Neural progenitor cell (in vitro differentiated cells): ENCODE measurements around the gene PLEKHA6.

ENCODE experiments used
- EZH2 ChIP-seq: fragments of 200-600 bp; sonication (generic); IDR thresholded peaks from 2 replicates; pipeline ENCODE4 v1.6.1; 2017; ENCODE audit warnings: antibody characterized with exemption, mild to moderate bottlenecking, moderate library complexity
- TF ChIP-seq, protein P1 (sequence below): fragments of 200-600 bp; sonication (generic); IDR thresholded peaks from 2 replicates; pipeline ENCODE4 v1.5.1; 2017; ENCODE audit warnings: antibody characterized with exemption, mild to moderate bottlenecking

- no peak for TF ChIP-seq EZH2
- TF ChIP-seq, protein P1, sequence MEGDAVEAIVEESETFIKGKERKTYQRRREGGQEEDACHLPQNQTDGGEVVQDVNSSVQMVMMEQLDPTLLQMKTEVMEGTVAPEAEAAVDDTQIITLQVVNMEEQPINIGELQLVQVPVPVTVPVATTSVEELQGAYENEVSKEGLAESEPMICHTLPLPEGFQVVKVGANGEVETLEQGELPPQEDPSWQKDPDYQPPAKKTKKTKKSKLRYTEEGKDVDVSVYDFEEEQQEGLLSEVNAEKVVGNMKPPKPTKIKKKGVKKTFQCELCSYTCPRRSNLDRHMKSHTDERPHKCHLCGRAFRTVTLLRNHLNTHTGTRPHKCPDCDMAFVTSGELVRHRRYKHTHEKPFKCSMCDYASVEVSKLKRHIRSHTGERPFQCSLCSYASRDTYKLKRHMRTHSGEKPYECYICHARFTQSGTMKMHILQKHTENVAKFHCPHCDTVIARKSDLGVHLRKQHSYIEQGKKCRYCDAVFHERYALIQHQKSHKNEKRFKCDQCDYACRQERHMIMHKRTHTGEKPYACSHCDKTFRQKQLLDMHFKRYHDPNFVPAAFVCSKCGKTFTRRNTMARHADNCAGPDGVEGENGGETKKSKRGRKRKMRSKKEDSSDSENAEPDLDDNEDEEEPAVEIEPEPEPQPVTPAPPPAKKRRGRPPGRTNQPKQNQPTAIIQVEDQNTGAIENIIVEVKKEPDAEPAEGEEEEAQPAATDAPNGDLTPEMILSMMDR = no peak
These were observed 13.6 kb downstream of the PLEKHA6 start for GRCh38 chr1:204345941-204346645.
